Common myeloid progenitor, CD34-positive (primary cell): ENCODE measurements around the gene VDAC1.

Experiments
- CTCF ChIA-PET: fragments of 350-600 bp; sonication (Branson Sonifier 250); formaldehyde crosslinking; loops from one replicate; lab custom pipeline; 2021; ENCODE audit warnings: antibody characterized with exemption; lab: Charles Lee
- POLR2A ChIA-PET: fragments of 350-600 bp; sonication (Branson Sonifier 250); formaldehyde crosslinking; loops from one replicate; lab custom pipeline; 2021; ENCODE audit warnings: antibody characterized with exemption; lab: Charles Lee
- DNase-seq, 3 donors: peaks; one replicate each; pipeline versions ENCODE4 v3.0.0 to v3.0.0-alpha.2; 2013
- H3K27ac ChIP-seq, 2 experiments: 1 replicate in 1 of 2; 2 replicates in 1 of 2; pipeline ENCODE4 v1.7.0; 2013; ENCODE audit warnings: inconsistent platforms in 2 of 2, low read length in 2 of 2, mild to moderate bottlenecking in 2 of 2, low read depth in 1 of 2, moderate library complexity in 1 of 2; ENCODE audit not compliant: severe bottlenecking in 2 of 2, insufficient read depth in 1 of 2, poor library complexity in 1 of 2
- H3K27me3 ChIP-seq, 5 experiments: replicated peaks in 2 of 5; 1 replicate in 3 of 5; 2 replicates in 2 of 5; pipeline versions ENCODE4 v1.6.1 to v1.7.0; 2013; ENCODE audit warnings: low read length in 4 of 5, mild to moderate bottlenecking in 2 of 5, moderate library complexity in 2 of 5, inconsistent platforms in 1 of 5; ENCODE audit not compliant: insufficient read depth in 5 of 5, control insufficient read depth in 4 of 5
- H3K36me3 ChIP-seq, 4 experiments: 1 replicate in 2 of 4; 2 replicates in 2 of 4; pipeline versions ENCODE4 v1.6.1 to v1.7.0; 2013; ENCODE audit warnings: low read length in 3 of 4, control low read depth in 1 of 4, mild to moderate bottlenecking in 1 of 4; ENCODE audit not compliant: control insufficient read depth in 4 of 4, insufficient read depth in 4 of 4
- H3K4me1 ChIP-seq, 4 experiments: 1 replicate in 3 of 4; 2 replicates in 1 of 4; pipeline versions ENCODE4 v1.6.1 to v1.7.1; 2013; ENCODE audit warnings: low read length in 3 of 4, mild to moderate bottlenecking in 3 of 4, control low read depth in 1 of 4, inconsistent platforms in 1 of 4, moderate library complexity in 1 of 4; ENCODE audit not compliant: control insufficient read depth in 4 of 4, insufficient read depth in 4 of 4; ENCODE audit errors: control extremely low read depth in 1 of 4
- H3K4me3 ChIP-seq, 7 experiments: 1 replicate in 4 of 7; 2 replicates in 3 of 7; pipeline versions ENCODE4 v1.5.1 to v1.7.0; 2013; ENCODE audit warnings: mild to moderate bottlenecking in 7 of 7, low read length in 6 of 7, moderate library complexity in 6 of 7, inconsistent platforms in 2 of 7, low read depth in 2 of 7, control low read depth in 1 of 7; ENCODE audit not compliant: insufficient read depth in 4 of 7, control insufficient read depth in 1 of 7; ENCODE audit errors: extremely low read depth in 1 of 7
- H3K9me3 ChIP-seq, 5 experiments: 1 replicate in 4 of 5; 2 replicates in 1 of 5; pipeline versions ENCODE4 v1.6.1 to v1.7.1; 2013; ENCODE audit warnings: low read length in 4 of 5, mild to moderate bottlenecking in 2 of 5, inconsistent platforms in 1 of 5, low read depth in 1 of 5, moderate library complexity in 1 of 5; ENCODE audit not compliant: control insufficient read depth in 4 of 5, insufficient read depth in 2 of 5; ENCODE audit errors: control extremely low read depth in 1 of 5
- WGBS: methylation state at CpG from one replicate; pipeline ENCODE4 v1.1.5; 2013; ENCODE audit not compliant: insufficient coverage; 5-methylcytosine and 5-hydroxymethylcytosine counted together

The VDAC1 gene

DNA sequence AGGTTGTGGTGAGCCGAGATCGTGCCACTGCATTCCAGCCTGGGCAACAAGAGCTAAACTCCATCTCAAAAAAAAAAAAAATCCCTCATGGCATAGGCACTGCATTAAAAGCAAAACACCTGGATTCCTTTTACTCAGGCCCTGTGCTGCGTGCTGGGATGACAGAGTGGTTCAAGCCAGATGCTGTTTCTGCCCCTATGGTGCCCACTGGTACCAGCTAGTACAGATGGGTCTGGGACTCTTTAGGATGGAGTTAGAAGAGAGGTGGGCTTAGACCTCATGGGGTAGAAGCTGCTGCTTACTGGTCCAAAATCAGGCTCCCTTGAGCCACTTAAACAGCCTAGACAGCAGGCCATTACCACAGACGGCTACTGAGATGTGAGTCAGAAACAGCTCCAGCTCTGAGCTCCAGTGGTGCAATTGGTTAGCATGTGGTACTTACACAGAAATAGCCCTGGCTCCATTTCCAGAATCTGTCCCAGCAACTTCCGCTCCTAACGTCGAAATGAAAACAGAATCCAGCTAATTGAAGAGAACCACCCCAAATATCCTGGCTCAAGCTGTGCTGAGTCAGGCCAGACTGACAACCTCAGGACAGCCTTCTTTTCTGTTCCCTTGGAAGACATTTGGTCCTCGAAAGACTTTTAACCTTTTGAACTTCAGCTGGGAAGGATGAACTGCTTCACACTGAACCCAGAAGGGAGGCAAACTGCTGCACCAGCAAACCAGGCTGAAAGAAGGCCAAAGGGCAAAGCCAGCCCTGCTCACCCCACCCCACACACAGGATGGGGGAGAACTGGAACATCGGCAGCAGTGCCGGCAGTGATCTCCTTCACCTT is 51.8 kb downstream of the VDAC1 start:
- Histone ChIP-seq H3K9me3 (peaks cover 0 to 4% (median 0%) of the 10 kb centered on the region in 5 experiments), H3K4me1 (no peaks in the 10 kb centered on the region), H3K27ac (no peak overlapping the region), H3K27me3 (no peaks in the 10 kb centered on the region), H3K36me3 (peaks cover 9 to 32% (median 16%) of the 10 kb centered on the region in 4 experiments), H3K4me3 (no peak overlapping the region)
- 96% methylated on average over 8 of the region's 10 CpGs for WGBS
- DNase-seq: no peak
- CTCF ChIA-PET: interaction anchor here (1.1 to 2.6 kb wide), 3 partner anchors 8 to 83 kb away, joined by 4 to 9 read pairs (median 8); no protein-coding TSS in a partner anchor
- POLR2A ChIA-PET: no interaction called here

- no peaks in the 10 kb centered on the region for H3K4me1 ChIP-seq
- DNase-seq: no peak
- no peak overlapping the region for H3K4me3 ChIP-seq
- H3K27me3 ChIP-seq: no peaks in the 10 kb centered on the region
- WGBS: 95% methylated on average over 4 of the region's 7 CpGs
- H3K9me3 ChIP-seq: peaks cover 0 to 4% (median 0%) of the 10 kb centered on the region in 5 experiments
- POLR2A ChIA-PET: no interaction called here
- no peak overlapping the region for H3K27ac ChIP-seq
- CTCF ChIA-PET: interaction anchor here (1.2 to 1.4 kb wide), 2 partner anchors 11 kb away, joined by 4 read pairs; no protein-coding TSS in a partner anchor
- H3K36me3 ChIP-seq: peaks cover 7 to 14% (median 10%) of the 10 kb centered on the region in 4 experiments
Observed at GRCh38 chr5:133950821-133951612, 53.8 kb downstream of the VDAC1 start.

GRCh38 chr5:133948721-133949120 is 56.1 kb downstream of the VDAC1 start:
- DNase-seq: no peak
- Histone ChIP-seq H3K4me3 (no peak overlapping the region), H3K4me1 (no peaks in the 10 kb centered on the region), H3K27ac (no peak overlapping the region), H3K27me3 (no peaks in the 10 kb centered on the region), H3K9me3 (no peaks in the 10 kb centered on the region), H3K36me3 (no peaks in the 10 kb centered on the region)
- ChIA-PET CTCF (interaction anchor here (1.0 kb wide), 1 partner anchor 9 kb away, joined by 3 read pairs; no protein-coding TSS in a partner anchor), POLR2A (no interaction called here)

- CTCF ChIA-PET: interaction anchor here (1.0 to 1.6 kb wide), 6 partner anchors 9 to 524 kb away, joined by 3 to 5 read pairs (median 4); no protein-coding TSS in a partner anchor
- DNase-seq: no peak
- POLR2A ChIA-PET: no interaction called here
Observed at GRCh38 chr5:133947431-133947841, 57.3 kb downstream of the VDAC1 start.

GRCh38 chr5:133945568-133945967 is 59.2 kb downstream of the VDAC1 start:
- DNase-seq: no peak
- H3K36me3 ChIP-seq: no peaks in the 10 kb centered on the region
- ChIA-PET CTCF (interaction anchor here (1.1 to 4.5 kb wide), 13 partner anchors 8 to 835 kb away, joined by 3 to 28 read pairs (median 4); no protein-coding TSS in a partner anchor), POLR2A (no interaction called here)
- WGBS: 100% methylated on average over 1 of the region's 3 CpGs
- no peak overlapping the region for H3K4me3 ChIP-seq
- H3K9me3 ChIP-seq: no peaks in the 10 kb centered on the region
- no peaks in the 10 kb centered on the region for H3K4me1 ChIP-seq
- H3K27ac ChIP-seq: no peak overlapping the region
- no peaks in the 10 kb centered on the region for H3K27me3 ChIP-seq

More at GRCh38 chr5:133947431-133947841, 57.3 kb downstream of the VDAC1 start:
- no peaks in the 10 kb centered on the region for H3K27me3 ChIP-seq
- H3K4me3 ChIP-seq: no peak overlapping the region
- H3K9me3 ChIP-seq: no peaks in the 10 kb centered on the region
- H3K36me3 ChIP-seq: no peaks in the 10 kb centered on the region
- no peak overlapping the region for H3K27ac ChIP-seq
- no peaks in the 10 kb centered on the region for H3K4me1 ChIP-seq
- 98% methylated on average over 5 of the region's 5 CpGs for WGBS

DNA sequence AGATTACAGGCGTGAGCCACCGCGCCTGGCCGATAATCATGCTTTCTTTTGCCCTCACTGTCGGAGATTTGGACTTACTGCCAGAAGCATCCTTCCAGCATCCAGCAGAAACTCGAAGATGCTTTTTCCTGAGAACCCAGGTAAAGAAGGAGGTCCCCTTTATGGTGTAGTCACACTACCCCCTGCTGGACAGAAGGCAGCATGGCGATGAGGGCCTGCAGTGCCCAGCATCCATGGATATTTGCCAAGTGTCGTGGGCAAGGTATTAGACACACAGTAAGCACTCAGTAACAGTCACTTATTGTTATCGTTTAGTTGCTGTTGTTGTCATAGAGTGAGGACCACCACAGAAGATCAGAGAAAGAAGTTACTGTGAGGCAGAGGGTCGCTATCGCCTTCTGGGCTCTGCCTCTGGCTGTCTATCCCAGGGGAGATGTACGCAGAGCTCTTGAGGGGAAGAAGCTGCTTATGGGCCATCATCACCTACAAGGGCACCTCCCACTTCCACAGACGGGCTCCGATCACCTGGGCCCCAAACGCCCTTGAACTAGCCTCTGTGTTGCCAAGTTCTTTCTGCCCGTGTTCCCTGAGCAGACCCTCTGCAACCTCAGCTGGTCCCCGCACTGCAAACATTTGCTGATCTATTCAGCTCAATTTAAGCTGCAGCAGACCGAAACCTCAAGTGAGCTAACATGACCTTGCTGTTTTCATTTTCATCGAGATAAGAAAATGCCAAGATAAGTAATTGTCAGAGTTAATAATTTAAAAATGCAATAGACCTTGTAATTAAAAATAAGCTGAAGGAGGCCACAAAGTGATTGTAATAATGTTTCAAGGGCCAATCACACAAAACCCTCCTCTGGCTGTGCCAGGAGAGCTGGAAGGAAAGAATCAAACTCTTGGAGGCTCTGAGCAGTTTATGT is 60.3 kb downstream of the VDAC1 start:
- Histone ChIP-seq H3K4me3 (no peak overlapping the region), H3K4me1 (peaks cover 0 to under 1% (median 0%) of the 10 kb centered on the region in 4 experiments), H3K9me3 (no peaks in the 10 kb centered on the region), H3K36me3 (no peaks in the 10 kb centered on the region), H3K27me3 (no peaks in the 10 kb centered on the region), H3K27ac (no peak overlapping the region)
- peak; percentile 54 to 73 (median 62) for DNase-seq
- CTCF ChIA-PET: interaction anchor here (0.8 to 4.5 kb wide), 16 partner anchors 9 to 834 kb away, joined by 3 to 28 read pairs (median 4); no protein-coding TSS in a partner anchor
- WGBS: 65% methylated on average over 11 of the region's 19 CpGs
- POLR2A ChIA-PET: no interaction called here
